ENCODE results near the gene AEBP2. TPM values are rescaled to one million over a fixed set of nuclear protein-coding genes. Genes with fewer than 3 reads are reported as not detected.

AEBP2 gene
- total and polyA plus RNA-seq, 2 of the 8 experiments (the other 6 are each of a cell fraction or from before 2014, with no cell fraction given): 13.6 to 61.4 TPM

GRCh38 chr12:19485240-19485639 lies 45.9 kb downstream of the AEBP2 start:
- H3K56ac ChIP-seq (replicated peaks; ENCODE audit: insufficient read length, low read depth, low read length): no peak overlapping the region
- H2BK20ac ChIP-seq (ENCODE audit: low read length): no peak overlapping the region
- H2AK5ac ChIP-seq (ENCODE audit: low read depth, low read length): no peak overlapping the region
- H3K4me1 ChIP-seq (replicated peaks in 1 of 4; ENCODE audit: control insufficient read depth in 3 of 4, insufficient read depth in 4 of 4, low read length in 3 of 4): peaks cover 3 to 14% (median 9%) of the 10 kb centered on the region in 4 experiments
- H3K23me2 ChIP-seq (ENCODE audit: low read depth, low read length): no peaks in the 10 kb centered on the region
- H4K5ac ChIP-seq (ENCODE audit: insufficient read length, low read depth, low read length): no peak overlapping the region
- H3K4ac ChIP-seq (replicated peaks; ENCODE audit: insufficient read length, low read depth, low read length): no peak overlapping the region
- H3K4me2 ChIP-seq (ENCODE audit: insufficient read depth in 1 of 2, low read depth in 2 of 2, low read length in 2 of 2): no peak overlapping the region
- ChIA-PET POLR2A (ENCODE audit: partially characterized antibody) (no interaction called here), CTCF (ENCODE audit: partially characterized antibody) (no interaction called here)
- peaks cover 4% of the 10 kb centered on the region; the same call in 1 of the 2 replicates for H3K79me1 ChIP-seq (ENCODE audit: low read depth, low read length)
- H2BK120ac ChIP-seq (replicated peaks; ENCODE audit: low read depth, low read length): no peak overlapping the region
- H3K23ac ChIP-seq (ENCODE audit: insufficient read length): no peak overlapping the region
- H3K4me3 ChIP-seq (ENCODE audit: extremely low read depth in 1 of 4, insufficient read depth in 2 of 4, low read depth in 3 of 4, low read length in 4 of 4): no peak overlapping the region
- peaks cover 24 to 26% of the 10 kb centered on the region in 2 experiments for H4K20me1 ChIP-seq (replicated peaks in 1 of 2; ENCODE audit: control insufficient read depth in 1 of 2, insufficient read depth in 2 of 2, low read length in 2 of 2)
- no peak overlapping the region for H2BK12ac ChIP-seq (ENCODE audit: low read depth, low read length)
- WGBS, 2 experiments (ENCODE audit: extremely low coverage in 1 of 2, insufficient coverage in 1 of 2, insufficient read length in 1 of 2, insufficient replicate concordance in 2 of 2, low coverage in 1 of 2, low lambda C conversion rate in 2 of 2, missing lambda C conversion rate in 1 of 2): 89% methylated on average over 6 of the region's 6 CpGs; no CpG with 5 or more reads in 1 of the 2 experiments
- H2AFZ ChIP-seq (ENCODE audit: low read length): no peak overlapping the region
- no peaks in the 10 kb centered on the region for H3K9me3 ChIP-seq (ENCODE audit: insufficient read depth in 2 of 2, low read depth in 1 of 2, low read length in 1 of 2)
- H3K9ac ChIP-seq (replicated peaks in 1 of 4; ENCODE audit: extremely low read depth in 1 of 4, low read depth in 3 of 4, low read length in 3 of 4): no peak overlapping the region
- H3K27ac ChIP-seq (ENCODE audit: low read depth, low read length): no peak overlapping the region
- FAIRE-seq (no peak), DNase-seq (ENCODE audit: low read depth in 1 of 2, low spot score in 2 of 2) (no peak)
- H4K8ac ChIP-seq (ENCODE audit: extremely low read depth, insufficient read depth, low read length): no peak overlapping the region
- no peak overlapping the region for H2BK5ac ChIP-seq (ENCODE audit: low read depth, low read length)
- H3K27me3 ChIP-seq (replicated peaks in 1 of 4; ENCODE audit: control insufficient read depth in 3 of 4, extremely low read depth in 1 of 4, insufficient read depth in 3 of 4, low read length in 3 of 4): no peaks in the 10 kb centered on the region
- H3K79me2 ChIP-seq (ENCODE audit: control insufficient read depth in 1 of 2, insufficient read depth in 2 of 2, low read length in 2 of 2): peaks cover 29 to 99% of the 10 kb centered on the region in 2 experiments
- H4K91ac ChIP-seq (replicated peaks; ENCODE audit: insufficient read length, low read length): no peak overlapping the region
- no peak overlapping the region for H2BK15ac ChIP-seq (ENCODE audit: low read length)
- peaks cover 0 to 14% (median 0%) of the 10 kb centered on the region in 4 experiments; a peak in 2 of 8 replicates for H3K36me3 ChIP-seq (ENCODE audit: control insufficient read depth in 2 of 4, insufficient read depth in 4 of 4, low read length in 3 of 4)
- TF ChIP-seq TAF7 (optimal IDR thresholded peaks at IDR 0.05; ENCODE audit: borderline replicate concordance, low read depth, low read length) (no peak), HDAC6 (IDR thresholded peaks at IDR 0.05; ENCODE audit: low read depth, low read length) (no peak), POLR2AphosphoS5 (IDR thresholded peaks at IDR 0.05; ENCODE audit: low read depth, low read length) (no peak), SIX5 (IDR thresholded peaks at IDR 0.05; ENCODE audit: low read depth, low read length) (no peak), YY1 (IDR thresholded peaks at IDR 0.05; ENCODE audit: low read depth, low read length) (no peak), CEBPB (IDR thresholded peaks at IDR 0.05; ENCODE audit: low read depth, low read length) (no peak)
- H3K14ac ChIP-seq (ENCODE audit: insufficient read length): no peak overlapping the region
- no peak overlapping the region for H3K18ac ChIP-seq (ENCODE audit: extremely low read depth, low read length)

Measured in H1 (cell line).